Sigmoid colon (tissue), 7 donors: ENCODE results near the gene PROK1. TPM values are rescaled to one million over a fixed set of nuclear protein-coding genes. Genes with fewer than 3 reads are reported as not detected.
A peak's percentile ranks its signal among the peaks of the same experiment; 100 is the strongest.

ENCODE experiments used
- DNase-seq: peaks from one replicate; pipeline ENCODE4 v3.0.0-alpha.2; 2019
- H3K27ac ChIP-seq, 4 donors: fragments of 200-600 bp; sonication (generic); one replicate each; pipeline ENCODE4 v1.5.1; 2016 to 2019; ENCODE audit warnings: mild to moderate bottlenecking in 1 of 4
- H3K27me3 ChIP-seq, 3 donors: fragments of 200-600 bp; sonication (generic); one replicate each; pipeline ENCODE4 v1.5.1; 2019; ENCODE audit warnings: mild to moderate bottlenecking in 1 of 3
- H3K36me3 ChIP-seq, 4 donors: fragments of 200-600 bp; sonication (generic); one replicate each; pipeline ENCODE4 v1.5.1; 2016 to 2019
- H3K4me1 ChIP-seq, 4 donors: fragments of 200-600 bp; sonication (generic); one replicate each; pipeline ENCODE4 v1.5.1; 2017 to 2019
- H3K4me3 ChIP-seq, 4 donors: fragments of 200-600 bp; sonication (generic); one replicate each; pipeline ENCODE4 v1.5.1; 2017 to 2019; ENCODE audit warnings: mild to moderate bottlenecking in 2 of 4, moderate library complexity in 1 of 4
- H3K9me3 ChIP-seq, 4 donors: fragments of 200-600 bp in 3 of 4; sonication (generic) in 3 of 4; one replicate each; pipeline versions ENCODE4 v1.5.1 to v1.6.1; 2013 to 2019
- EP300 ChIP-seq, 4 donors: sonication (generic); formaldehyde crosslinking; IDR thresholded peaks; one replicate each; pipeline ENCODE4 v1.6.1; 2017; ENCODE audit warnings: antibody characterized with exemption in 4 of 4
- POLR2A ChIP-seq, 2 donors: fragments of 450-650 bp; IDR thresholded peaks; one replicate each; pipeline ENCODE4 v1.6.1; 2016; ENCODE audit warnings: antibody characterized with exemption in 2 of 2, mild to moderate bottlenecking in 2 of 2, moderate library complexity in 2 of 2
- POLR2AphosphoS5 ChIP-seq, 4 donors: sonication (generic); formaldehyde crosslinking; IDR thresholded peaks; one replicate each; pipeline ENCODE4 v1.6.1; 2017; ENCODE audit warnings: antibody characterized with exemption in 4 of 4
- WGBS, 2 donors: extraction: QIAGEN DNeasy Blood & Tissue Kit; methylation state at CpG; one replicate each; pipeline ENCODE4 v1.1.7; 2013; 5-methylcytosine and 5-hydroxymethylcytosine counted together
- intact Hi-C: fragments of 100-400 bp; cut with DNase I; formaldehyde crosslinking; loops from one replicate; pipeline ENCODE4 v1.15.1; 2023
- polyA plus RNA-seq, 3 donors: library from polyadenylated mRNA; stranded (reverse); fragments of 200-250 nt; gene quantifications; one replicate each; pipeline ENCODE4 v1.2.3, GENCODE V29; 2013
- total RNA-seq, 4 donors: library from RNA; depleted of rRNA; stranded (reverse); fragments of >200 nt; gene quantifications; one replicate each; pipeline ENCODE4 v1.1.0, GENCODE V29; 2016
- TF ChIP-seq, protein P1 (sequence below), 4 experiments: fragments of 450-650 bp in 3 of 4; fragments of 200-600 bp in 1 of 4; IDR thresholded peaks; one replicate each; pipeline ENCODE4 v1.5.1; 2016 to 2019; ENCODE audit warnings: antibody characterized with exemption in 4 of 4, mild to moderate bottlenecking in 3 of 4, moderate library complexity in 2 of 4
- donor health status: healthy with polysubstance abuse.
- donor health status: Bipolar disorder and iron deficiency.
- donor health status: healthy.

Gene PROK1
- total and polyA plus RNA-seq, 7 donors: 0.09 to 3.2 (median 0.46) TPM; not detected in 4

DNA sequence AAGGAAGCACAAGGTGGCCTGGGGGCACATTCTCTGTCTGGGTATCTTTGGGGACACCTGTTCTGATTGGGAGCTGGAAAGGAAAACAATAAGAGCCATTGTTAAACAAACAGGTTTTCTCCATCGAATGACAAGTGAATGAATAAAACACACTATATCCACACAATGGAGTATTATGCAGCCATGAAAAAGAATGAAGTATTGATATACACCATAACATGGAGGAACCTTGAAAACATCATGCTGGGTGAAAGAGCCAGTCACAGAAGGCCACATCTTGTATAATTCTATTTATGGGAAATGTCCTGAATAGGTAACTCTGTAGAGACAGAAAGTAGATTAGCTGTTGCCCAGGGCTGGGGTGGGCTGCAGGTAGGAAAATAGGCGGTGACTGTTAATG, 11.1 kb downstream of the PROK1 start:
- no peak for DNase-seq
- 87 to 97% methylated on average over 2 of the region's 2 CpGs for WGBS, 2 donors

DNA sequence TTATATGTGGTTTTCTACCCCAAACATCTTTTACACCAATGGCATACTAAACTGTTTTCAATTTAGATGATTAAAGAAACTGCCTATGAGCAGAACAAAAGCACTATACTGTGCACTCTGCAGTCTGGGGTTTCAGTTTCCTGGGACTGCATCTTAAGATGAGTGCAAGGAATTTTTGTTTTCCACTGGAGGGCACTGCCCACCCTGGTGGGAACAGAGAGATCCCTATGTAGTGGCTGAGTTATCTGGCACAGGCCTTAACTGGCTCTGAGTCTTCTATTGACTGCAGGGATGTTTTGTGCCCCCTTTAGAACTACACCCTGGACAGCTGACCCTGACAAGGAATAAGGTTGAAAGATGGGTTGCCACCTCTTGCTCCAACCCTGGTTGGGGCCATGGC, 12.0 kb downstream of the PROK1 start:
- H3K27me3 ChIP-seq: no peaks in the 10 kb centered on the region
- intact Hi-C loops: loop anchor here (5.0 kb wide), 1 partner anchor 151 kb away; no protein-coding TSS in a partner anchor
- TF ChIP-seq POLR2AphosphoS5 (IDR thresholded peaks at IDR 0.05) (no peak), POLR2A (IDR thresholded peaks at IDR 0.05) (no peak), EP300 (IDR thresholded peaks at IDR 0.05) (no peak)
- TF ChIP-seq, protein P1, sequence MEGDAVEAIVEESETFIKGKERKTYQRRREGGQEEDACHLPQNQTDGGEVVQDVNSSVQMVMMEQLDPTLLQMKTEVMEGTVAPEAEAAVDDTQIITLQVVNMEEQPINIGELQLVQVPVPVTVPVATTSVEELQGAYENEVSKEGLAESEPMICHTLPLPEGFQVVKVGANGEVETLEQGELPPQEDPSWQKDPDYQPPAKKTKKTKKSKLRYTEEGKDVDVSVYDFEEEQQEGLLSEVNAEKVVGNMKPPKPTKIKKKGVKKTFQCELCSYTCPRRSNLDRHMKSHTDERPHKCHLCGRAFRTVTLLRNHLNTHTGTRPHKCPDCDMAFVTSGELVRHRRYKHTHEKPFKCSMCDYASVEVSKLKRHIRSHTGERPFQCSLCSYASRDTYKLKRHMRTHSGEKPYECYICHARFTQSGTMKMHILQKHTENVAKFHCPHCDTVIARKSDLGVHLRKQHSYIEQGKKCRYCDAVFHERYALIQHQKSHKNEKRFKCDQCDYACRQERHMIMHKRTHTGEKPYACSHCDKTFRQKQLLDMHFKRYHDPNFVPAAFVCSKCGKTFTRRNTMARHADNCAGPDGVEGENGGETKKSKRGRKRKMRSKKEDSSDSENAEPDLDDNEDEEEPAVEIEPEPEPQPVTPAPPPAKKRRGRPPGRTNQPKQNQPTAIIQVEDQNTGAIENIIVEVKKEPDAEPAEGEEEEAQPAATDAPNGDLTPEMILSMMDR (IDR thresholded peaks at IDR 0.05): no peak
- no peaks in the 10 kb centered on the region for H3K36me3 ChIP-seq
- no peak overlapping the region for H3K4me3 ChIP-seq
- DNase-seq: no peak
- H3K27ac ChIP-seq: peak overlapping the region in 3 of 4 donors; percentile 21 to 73 (median 21)
- H3K4me1 ChIP-seq: no peaks in the 10 kb centered on the region
- no peaks in the 10 kb centered on the region for H3K9me3 ChIP-seq

More for the DNA sequence above, 11.1 kb downstream of the PROK1 start:
- Histone ChIP-seq H3K4me3 (no peak overlapping the region), H3K27ac (no peak overlapping the region), H3K27me3 (no peaks in the 10 kb centered on the region), H3K9me3 (no peaks in the 10 kb centered on the region), H3K36me3 (no peaks in the 10 kb centered on the region), H3K4me1 (no peaks in the 10 kb centered on the region)
- TF ChIP-seq POLR2AphosphoS5 (IDR thresholded peaks at IDR 0.05): no peak
- TF ChIP-seq EP300 (IDR thresholded peaks at IDR 0.05): no peak
- no peak for TF ChIP-seq POLR2A (IDR thresholded peaks at IDR 0.05)
- intact Hi-C loops: loop anchor here (5.0 kb wide), 1 partner anchor 150 kb away; no protein-coding TSS in a partner anchor

DNA sequence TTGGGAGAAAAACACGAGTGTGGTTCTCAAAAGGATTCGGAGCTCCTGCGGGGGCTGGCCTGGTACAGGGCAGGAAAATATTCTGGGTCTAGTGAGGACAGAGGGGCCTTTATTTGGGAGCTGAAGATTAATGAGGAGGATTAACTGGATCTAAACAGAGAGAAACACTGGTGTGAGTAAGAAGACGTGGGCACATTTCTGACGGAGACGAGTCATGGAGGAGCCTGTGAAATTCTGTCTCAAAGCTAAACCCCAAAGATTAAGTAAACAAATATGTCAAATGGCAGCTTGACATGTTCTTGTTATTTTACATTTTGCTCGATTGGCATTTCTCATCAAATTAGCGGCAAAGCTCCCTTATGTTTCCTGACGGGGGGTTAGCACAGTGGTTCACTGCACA, 12.8 kb downstream of the PROK1 start:
- H3K27ac ChIP-seq: peak overlapping the region; percentile 21 to 73 (median 22)
- DNase-seq: no peak
- H3K4me1 ChIP-seq: no peaks in the 10 kb centered on the region
- H3K4me3 ChIP-seq: no peak overlapping the region
- no peaks in the 10 kb centered on the region for H3K36me3 ChIP-seq
- intact Hi-C loops: loop anchor here (5.0 kb wide), 1 partner anchor 151 kb away; no protein-coding TSS in a partner anchor
- TF ChIP-seq EP300 (IDR thresholded peaks at IDR 0.05) (no peak), POLR2A (IDR thresholded peaks at IDR 0.05) (no peak), POLR2AphosphoS5 (IDR thresholded peaks at IDR 0.05) (no peak)
- TF ChIP-seq, protein P1 (IDR thresholded peaks at IDR 0.05): no peak
- 78 to 83% methylated on average over 9 of the region's 9 CpGs for WGBS, 2 donors
- no peaks in the 10 kb centered on the region for H3K9me3 ChIP-seq
- no peaks in the 10 kb centered on the region for H3K27me3 ChIP-seq

DNA sequence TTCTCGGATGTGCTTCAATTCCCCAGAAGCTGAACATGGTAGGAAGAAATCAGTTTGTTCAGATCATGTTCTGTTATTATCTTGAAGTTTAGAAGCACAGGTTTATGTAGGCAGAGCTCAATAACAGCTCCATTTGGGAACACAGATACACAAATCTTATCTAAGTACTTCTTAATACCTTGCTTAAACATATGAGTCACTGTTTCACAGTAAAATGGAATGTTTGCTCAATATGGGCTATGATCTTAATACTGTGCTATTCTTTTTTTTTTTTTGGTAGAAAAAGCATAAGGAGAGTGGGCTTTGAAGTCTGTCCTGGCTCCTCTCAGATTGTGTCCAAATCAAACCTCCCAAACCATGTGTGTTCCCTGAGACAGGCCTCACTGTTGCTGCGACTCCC, 13.4 kb downstream of the PROK1 start:
- Histone ChIP-seq H3K27me3 (no peaks in the 10 kb centered on the region), H3K9me3 (no peaks in the 10 kb centered on the region), H3K27ac (peak overlapping the region in 1 of 4 donors; percentile 73), H3K36me3 (no peaks in the 10 kb centered on the region), H3K4me1 (no peaks in the 10 kb centered on the region), H3K4me3 (no peak overlapping the region)
- DNase-seq: no peak
- no peak for TF ChIP-seq POLR2A (IDR thresholded peaks at IDR 0.05)
- no peak for TF ChIP-seq POLR2AphosphoS5 (IDR thresholded peaks at IDR 0.05)
- TF ChIP-seq, protein P1 (IDR thresholded peaks at IDR 0.05): no peak
- no peak for TF ChIP-seq EP300 (IDR thresholded peaks at IDR 0.05)
- intact Hi-C loops: loop anchor here (5.0 kb wide), 1 partner anchor 152 kb away; no protein-coding TSS in a partner anchor
- WGBS, 2 donors: 79 to 87% methylated on average over 2 of the region's 2 CpGs

DNA sequence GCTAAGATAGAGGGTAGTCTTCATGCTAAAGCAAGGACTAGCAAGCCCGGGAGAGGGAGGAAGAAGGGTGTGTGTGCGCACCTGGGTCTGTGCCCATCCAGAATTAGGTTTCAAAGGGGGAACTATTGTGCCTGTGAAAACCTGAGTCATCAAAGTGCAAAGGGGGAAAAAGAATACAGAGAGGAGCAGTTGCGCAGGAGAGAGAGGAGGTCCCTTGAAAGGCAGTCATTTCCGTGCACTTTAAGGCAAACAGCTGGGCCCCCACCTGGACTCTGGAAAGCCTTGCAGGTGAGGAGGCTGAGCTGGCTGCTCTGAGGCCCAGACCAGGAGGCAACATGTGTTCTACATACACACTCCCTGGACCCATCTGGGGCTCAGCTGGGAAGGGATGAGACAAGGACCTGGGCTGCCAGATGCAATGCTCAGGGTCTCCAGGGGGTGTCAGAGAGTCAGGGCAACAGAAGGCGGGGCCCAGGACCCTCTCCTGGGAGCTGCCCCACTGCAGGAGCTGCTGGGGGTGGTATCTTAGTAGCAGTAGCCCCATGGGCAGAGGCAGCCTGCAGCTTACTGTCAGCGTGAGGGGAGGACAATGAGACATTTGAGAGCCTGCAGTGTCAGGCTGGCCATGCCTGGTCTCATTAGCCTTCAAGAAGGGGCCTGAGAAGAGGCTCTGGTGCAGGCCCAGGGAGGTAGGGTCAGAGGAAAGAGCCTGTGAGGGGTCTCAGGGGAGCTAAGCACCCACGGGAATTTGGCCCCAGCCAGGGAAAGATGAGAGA, 14.3 kb downstream of the PROK1 start:
- Histone ChIP-seq H3K4me1 (no peaks in the 10 kb centered on the region), H3K36me3 (no peaks in the 10 kb centered on the region), H3K9me3 (no peaks in the 10 kb centered on the region), H3K27me3 (no peaks in the 10 kb centered on the region), H3K4me3 (no peak overlapping the region), H3K27ac (peak overlapping the region in 1 of 4 donors; percentile 73)
- DNase-seq: no peak
- TF ChIP-seq POLR2A (IDR thresholded peaks at IDR 0.05): no peak
- no peak for TF ChIP-seq POLR2AphosphoS5 (IDR thresholded peaks at IDR 0.05)
- TF ChIP-seq EP300 (IDR thresholded peaks at IDR 0.05): no peak
- TF ChIP-seq, protein P1 (IDR thresholded peaks at IDR 0.05): no peak
- intact Hi-C loops: no loop called here
- 85 to 88% methylated on average over 7 of the region's 7 CpGs for WGBS, 2 donors
